GM08714 (cell line): ENCODE measurements around the gene MAPK11.
"Not testable (repeated sequence)": the region's sequence is repeated elsewhere in the genome, so short reads cannot be mapped to it uniquely, and the experiment has no call there.

Source experiments
- H3K4me3 ChIP-seq: fragments of 200-500 bp; sonication (Bioruptor generic); 2 replicates; pipeline ENCODE4 v1.5.1; 2014; ENCODE audit warnings: mild to moderate bottlenecking, low read length, inconsistent platforms
- ZNF274 ChIP-seq: IDR thresholded peaks from 2 replicates; pipeline ENCODE4 v1.6.1; 2012; ENCODE audit warnings: mild to moderate bottlenecking, low read depth, low read length

Gene MAPK11

DNA sequence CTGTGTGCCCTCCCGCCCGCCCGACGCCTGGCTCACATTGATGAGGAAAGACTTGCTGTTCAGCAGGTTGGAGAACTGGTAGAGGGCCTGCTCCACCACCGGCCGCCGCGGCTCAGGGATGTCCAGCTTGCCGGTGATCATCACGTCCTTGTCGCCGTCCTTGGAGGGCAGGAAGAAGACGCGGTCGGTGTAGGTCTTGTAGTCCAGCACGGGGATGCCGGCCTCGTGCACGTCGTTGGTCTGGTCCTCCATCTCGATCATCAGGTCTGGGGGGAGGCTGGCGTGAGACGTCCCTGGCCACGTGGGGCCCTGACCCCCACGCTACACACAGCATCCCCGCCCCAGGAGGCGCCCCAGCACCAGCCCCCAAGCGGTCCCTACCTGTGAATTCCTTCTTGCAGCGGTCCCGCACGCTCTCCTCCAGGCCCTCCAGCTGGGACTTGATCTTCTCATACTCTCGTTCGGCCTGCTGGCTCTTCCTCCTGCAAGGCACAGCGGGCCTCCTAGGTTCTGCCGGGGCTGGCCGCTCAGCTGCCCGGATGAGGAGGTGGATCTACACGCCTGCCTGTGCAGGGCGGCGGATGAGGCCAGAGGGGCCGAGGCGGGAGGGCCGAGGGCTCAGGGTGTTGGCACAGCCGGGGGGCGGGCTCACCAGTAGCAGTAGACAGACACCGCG is 10.7 kb upstream of the MAPK11 start:
- TF ChIP-seq ZNF274: no peak
- no peak overlapping the region for H3K4me3 ChIP-seq

DNA sequence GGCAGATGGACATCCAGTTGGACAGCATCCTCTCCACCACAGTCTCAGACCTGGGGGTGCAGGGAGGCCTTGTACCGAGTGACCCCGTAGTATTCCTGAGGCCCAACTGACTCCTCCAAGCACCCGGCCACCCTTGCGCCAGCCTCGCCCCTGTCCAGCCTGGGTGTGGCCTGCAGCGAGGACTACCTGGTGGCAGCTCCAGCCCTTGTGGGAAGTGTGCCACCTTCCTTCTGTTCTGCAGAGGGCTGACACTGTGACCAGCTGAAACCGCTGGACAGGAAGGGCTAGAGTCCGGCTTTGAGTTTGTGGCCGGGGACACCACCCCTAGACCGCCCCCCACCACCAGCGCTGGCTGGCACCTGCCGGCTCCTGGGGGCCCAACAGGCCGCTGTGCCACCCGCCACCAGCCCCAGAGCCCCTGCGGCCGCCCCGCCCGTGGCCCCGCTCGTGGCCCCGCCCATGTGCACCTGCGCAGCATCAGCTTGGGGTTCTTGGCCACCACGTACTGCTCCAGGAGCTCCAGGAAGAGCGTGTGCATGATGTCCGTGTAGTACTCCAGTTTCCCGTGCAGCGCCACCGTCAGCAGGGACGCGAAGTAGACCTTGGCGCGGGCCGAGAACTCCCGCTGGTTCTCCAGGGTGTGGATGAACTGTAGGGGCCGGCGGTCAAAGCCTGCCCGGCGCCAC is 10.0 kb upstream of the MAPK11 start:
- no peak overlapping the region for H3K4me3 ChIP-seq
- TF ChIP-seq ZNF274: no peak

DNA sequence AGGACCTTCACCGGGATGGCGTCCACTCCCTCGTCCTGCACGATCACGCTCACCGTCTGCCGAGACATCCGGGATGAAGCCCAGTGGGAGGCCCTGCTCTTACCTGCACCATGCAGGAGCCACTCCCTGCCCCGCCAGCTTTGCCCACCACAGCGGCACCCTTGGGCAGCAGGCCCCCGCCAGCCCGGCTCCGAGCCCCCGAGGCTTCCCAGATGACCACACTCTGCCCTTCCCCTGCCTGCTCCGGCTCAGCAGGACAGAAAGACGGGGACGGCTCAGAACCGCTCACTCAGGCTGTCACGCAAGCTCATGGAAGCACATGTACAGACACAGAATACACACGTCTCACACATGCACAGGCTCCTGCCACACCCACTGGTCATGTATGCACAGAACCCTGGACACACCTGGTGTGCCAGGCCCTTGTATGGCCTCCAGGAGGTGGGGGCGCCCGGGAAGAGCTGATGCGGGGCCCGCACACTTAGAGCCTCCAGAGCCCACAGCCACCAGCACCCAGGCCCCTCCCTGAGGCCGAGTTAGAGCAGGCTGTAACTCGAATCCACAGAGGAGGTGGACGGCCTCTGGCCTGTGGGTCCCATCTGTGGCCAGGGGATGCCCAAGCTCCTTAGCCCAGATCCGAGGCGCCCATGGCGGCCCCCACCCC is 8.9 kb upstream of the MAPK11 start:
- no peak overlapping the region for H3K4me3 ChIP-seq
- TF ChIP-seq ZNF274: no peak

DNA sequence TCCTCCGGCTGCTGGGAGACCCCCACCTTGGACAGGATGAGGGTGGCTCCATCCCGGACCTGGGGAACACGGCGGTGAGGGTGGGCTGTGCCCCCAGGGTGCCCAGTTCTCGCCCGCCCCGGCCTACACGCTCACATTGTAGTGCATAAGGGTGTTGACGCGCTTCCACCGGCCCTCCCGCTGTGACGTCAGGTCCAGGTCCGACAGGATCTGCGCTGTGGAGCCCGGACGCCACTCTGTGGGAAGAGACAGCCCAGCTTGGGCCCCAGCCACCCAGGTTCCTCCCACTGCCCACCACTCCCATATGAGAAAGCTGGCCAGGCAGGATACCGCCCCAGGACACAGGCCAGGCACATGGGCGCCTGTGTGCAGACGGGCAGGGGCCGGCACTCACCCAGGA is 8.3 kb upstream of the MAPK11 start:
- no peak overlapping the region for H3K4me3 ChIP-seq
- no peak for TF ChIP-seq ZNF274

DNA sequence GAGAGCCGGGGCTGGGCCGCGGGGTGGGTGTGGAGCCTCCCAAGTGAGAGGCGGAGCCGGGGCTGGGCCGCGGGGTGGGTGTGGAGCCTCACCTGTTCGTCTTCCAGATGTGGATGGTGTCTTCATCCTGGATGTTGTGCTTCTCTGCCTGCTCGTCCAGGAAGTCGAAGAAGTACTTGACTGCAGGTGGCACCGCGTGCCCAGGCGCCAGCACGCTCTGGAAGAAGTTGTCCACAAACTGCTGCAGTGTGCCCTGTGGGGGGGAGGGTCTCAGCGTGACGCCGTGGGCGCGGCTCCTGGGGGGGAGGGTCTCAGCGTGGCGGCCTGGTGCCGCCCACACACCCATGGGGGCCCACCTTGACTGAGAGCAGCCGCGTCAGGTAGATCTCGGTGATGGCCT is 7.6 kb upstream of the MAPK11 start:
- TF ChIP-seq ZNF274: no peak
- no peak overlapping the region for H3K4me3 ChIP-seq

DNA sequence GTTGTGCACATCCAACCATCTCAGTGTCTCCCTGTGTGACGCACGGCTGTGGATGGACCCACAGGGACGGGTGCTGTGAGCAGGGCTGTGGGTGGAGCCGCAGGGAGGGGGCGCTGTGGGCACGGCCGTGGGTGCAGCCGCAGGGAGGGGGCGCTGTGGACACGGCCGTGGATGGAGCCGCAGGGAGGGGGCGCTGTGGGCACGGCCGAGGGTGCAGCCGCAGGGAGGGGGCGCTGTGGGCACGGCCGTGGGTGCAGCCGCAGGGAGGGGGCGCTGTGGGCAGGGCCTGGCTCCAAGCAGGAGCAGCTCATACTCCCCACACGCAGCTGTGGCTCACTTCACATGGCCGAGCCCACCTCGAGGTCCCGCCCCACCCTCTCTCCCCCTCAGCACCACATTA is 6.0 kb upstream of the MAPK11 start:
- no peak overlapping the region for H3K4me3 ChIP-seq
- TF ChIP-seq ZNF274: no peak

DNA sequence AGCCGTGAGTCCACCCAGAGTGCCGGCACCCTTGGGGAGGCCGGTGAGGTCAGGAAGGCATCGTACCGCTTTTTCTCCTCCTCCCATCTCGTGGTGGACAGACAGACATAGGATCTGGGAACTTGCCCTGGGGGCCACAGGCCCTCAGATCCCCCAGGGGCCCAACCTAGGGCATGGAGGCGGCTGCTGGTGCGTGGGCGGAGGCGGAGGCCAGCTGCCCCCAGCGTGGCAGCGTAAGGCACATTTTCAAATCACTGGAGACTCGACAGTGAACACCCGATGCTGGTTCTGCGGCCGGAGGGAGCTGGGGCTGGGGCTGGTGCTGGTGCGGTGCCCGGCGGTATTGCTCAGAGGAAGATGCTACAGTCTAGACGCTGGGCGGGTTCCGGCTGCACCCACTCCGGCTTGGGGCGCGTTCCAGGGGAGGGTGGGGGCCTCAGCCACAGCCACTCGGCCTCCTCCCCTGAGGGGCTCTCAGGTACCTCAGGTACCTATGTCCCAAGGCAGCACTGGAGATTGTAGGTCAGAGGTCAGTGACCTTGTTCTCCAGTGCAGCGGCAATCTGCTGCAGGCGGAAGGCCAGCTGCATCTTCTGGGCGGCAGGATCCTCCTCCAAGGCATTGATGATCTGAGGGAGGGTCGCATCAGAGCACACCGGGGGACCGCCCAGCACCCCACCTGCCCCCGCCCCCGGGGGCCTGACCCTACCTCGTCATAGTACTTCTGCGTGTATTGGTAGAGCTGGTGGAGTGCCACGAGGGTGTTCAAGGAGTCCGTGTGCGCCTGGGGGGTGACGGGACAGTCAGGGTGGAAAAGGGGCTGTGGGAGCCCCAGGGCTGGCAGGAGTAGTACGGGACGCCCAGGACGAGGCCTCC is 5.2 kb upstream of the MAPK11 start:
- TF ChIP-seq ZNF274: no peak

DNA sequence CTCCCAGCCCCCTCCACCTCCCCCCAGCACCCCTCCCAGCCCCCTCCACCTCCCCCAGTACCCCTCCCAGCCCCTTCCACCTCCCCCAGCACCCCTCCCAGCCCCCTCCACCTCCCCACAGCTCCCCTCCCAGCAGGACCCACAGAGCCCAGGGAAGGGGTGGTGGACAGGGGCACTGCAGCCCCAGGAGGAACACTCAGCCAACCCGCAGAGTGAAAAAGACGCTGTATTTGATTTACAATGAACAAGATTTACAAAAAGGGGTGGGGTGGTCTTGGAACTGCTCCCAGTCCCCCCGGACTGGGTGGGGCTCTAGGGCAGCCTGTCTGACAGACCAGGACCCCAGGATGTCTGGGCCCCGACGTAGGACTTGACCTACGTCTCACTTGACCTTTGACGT is 4.6 kb upstream of the MAPK11 start:
- TF ChIP-seq ZNF274: no peak
- no peak overlapping the region for H3K4me3 ChIP-seq

More for the DNA sequence above, 5.2 kb upstream of the MAPK11 start:
- no peak overlapping the region for H3K4me3 ChIP-seq

DNA sequence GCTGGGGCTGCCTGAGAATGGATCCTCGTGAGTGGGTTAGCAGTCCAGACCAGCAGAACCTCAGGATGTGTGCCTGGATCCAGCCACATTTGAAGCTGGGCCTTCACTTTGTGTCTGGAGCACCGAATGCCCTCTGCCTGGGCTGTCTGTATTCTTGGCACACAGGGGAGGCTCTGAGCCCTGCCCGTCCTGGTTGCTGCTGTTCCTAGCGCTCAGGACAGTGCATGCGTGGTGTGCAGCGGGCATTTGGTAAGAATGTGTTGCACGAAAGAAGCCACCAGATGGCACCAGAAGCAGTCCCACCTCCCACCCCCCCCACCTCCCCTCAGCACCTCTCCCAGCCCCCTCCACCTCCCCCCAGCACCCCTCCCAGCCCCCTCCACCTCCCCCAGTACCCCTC is 4.1 kb upstream of the MAPK11 start:
- H3K4me3 ChIP-seq: no peak overlapping the region
- TF ChIP-seq ZNF274: no peak

DNA sequence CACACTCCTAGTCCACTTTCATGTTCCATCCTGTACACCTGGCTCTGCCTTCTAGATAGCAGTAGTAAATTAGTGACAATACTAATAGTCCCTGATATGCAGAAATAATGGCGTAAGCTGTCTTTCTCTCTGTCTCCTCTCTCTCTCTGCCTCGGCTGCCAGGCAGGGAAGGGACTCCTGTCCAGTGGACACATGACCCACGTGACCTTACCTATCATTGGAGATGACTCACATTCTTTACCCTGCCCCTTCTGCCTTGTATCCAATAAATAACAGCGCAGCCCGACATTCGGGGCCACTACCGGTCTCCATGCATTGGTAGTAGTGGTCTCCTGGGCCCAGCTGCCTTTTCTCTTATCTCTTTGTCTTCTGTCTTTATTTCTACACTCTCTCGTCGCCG is 3.6 kb upstream of the MAPK11 start:
- H3K4me3 ChIP-seq: not testable (repeated sequence)

DNA sequence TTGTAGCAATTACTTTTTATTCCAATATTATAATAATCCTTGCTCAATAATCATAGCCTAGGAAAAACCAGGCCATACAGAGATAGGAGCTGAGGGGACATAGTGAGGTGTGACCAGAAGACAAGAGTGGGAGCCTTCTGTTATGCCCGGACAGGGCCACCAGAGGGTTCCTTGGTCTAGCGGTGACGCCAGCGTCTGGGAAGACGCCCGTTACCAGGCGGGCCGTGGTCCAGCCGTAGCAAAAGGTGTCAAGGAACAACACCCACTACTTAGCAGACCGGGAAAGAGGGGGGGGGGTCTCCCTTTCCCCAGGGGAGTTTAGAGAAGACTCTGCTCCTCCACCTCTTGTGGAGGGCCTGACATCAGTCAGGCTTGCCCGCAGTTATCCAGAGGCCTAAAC is 3.2 kb upstream of the MAPK11 start:
- not testable (repeated sequence) for H3K4me3 ChIP-seq

DNA sequence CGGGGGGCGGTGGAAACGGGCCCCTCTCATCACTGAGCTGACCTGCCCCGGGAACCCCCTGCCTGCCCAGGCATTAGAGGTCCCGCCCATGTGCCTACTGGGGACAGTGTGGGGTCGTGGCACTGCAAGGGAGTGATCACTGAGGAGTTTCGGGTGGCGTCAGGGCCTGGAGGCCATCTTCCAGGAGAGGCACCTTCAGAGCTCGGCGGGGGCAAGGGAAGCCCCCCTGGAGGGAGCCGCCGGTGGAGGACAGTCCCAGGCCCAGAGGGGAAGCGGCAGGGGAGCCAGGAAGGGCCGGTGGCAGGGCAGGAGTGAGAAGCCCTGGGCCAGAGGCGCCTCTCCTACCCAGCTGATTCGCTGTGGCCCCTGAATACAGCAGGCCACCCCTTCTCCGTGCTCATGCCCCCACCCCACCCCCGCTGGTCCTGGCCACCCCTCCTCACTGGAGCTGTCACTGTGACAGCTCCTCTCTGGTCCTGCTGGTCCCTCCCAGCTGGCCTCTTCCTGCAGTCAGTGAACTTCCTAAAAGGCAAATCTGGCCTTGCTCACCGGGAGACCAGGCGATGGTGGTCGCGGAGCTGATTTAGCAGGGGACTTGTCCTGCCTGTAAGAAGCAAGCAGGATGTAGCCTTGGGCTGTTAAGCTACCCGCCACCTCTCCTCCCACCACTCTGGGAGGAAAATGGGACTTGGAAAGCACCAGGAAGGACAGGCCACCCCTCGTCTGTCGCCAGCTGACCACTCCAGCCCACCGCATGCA is 2.0 kb upstream of the MAPK11 start:
- no peak for TF ChIP-seq ZNF274
- no peak overlapping the region for H3K4me3 ChIP-seq

DNA sequence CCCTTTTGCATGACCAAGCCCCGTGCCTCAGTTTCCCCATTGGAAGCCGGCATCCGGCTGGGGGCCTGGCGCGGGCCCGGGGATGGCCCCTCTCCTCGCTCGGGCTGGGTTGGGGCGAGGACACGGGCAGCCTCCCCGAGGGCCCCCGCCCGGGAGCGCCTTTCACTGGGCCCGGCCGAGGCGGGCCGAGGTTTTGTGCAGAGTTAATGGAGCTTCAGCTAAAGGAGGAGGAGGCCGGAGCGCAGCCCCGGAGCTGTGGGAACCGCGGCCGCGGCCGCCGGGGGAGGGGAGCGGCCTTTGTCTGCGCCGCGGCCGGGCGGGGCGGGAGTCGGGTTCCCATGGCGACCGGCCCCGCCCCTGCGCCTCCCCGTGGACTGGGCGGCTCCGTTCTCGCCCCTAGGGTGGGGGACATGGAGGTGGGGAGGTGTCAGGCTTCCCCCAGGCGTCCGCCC is 1.4 kb upstream of the MAPK11 start:
- TF ChIP-seq ZNF274: no peak
- H3K4me3 ChIP-seq: peak overlapping the region; percentile 68; the same call in 1 of the 2 replicates
